ENCODE results near the gene PAX7.

- TF ChIP-seq CTCF (IDR thresholded peaks at IDR 0.05) (no peak), ZNF263 (CRISPR knock-in tag; IDR thresholded peaks at IDR 0.05; ENCODE audit: low read depth) (no peak), ZNF232 (CRISPR knock-in tag; IDR thresholded peaks at IDR 0.05) (no peak), MLX (CRISPR knock-in tag; IDR thresholded peaks at IDR 0.05) (no peak), USF2 (CRISPR knock-in tag; IDR thresholded peaks at IDR 0.05) (no peak), ETV6 (CRISPR knock-in tag; IDR thresholded peaks at IDR 0.05) (no peak), JAZF1 (CRISPR knock-in tag; IDR thresholded peaks at IDR 0.05) (no peak), ZBTB21 (CRISPR knock-in tag; IDR thresholded peaks at IDR 0.05; ENCODE audit: borderline replicate concordance) (no peak), FOXP4 (CRISPR knock-in tag; IDR thresholded peaks at IDR 0.05) (no peak), SP1 (CRISPR knock-in tag; conservative IDR thresholded peaks at IDR 0.05) (no peak), ZNF512 (CRISPR knock-in tag; IDR thresholded peaks at IDR 0.05; ENCODE audit: borderline replicate concordance) (no peak)
- TF ChIP-seq, protein P1, sequence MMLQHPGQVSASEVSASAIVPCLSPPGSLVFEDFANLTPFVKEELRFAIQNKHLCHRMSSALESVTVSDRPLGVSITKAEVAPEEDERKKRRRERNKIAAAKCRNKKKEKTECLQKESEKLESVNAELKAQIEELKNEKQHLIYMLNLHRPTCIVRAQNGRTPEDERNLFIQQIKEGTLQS (CRISPR knock-in tag; conservative IDR thresholded peaks at IDR 0.05): no peak
These were observed 24.0 kb upstream of the PAX7 start for GRCh38 chr1:18606443-18607288.
